ENCODE results near the gene TMEM18.

Gene TMEM18

DNA sequence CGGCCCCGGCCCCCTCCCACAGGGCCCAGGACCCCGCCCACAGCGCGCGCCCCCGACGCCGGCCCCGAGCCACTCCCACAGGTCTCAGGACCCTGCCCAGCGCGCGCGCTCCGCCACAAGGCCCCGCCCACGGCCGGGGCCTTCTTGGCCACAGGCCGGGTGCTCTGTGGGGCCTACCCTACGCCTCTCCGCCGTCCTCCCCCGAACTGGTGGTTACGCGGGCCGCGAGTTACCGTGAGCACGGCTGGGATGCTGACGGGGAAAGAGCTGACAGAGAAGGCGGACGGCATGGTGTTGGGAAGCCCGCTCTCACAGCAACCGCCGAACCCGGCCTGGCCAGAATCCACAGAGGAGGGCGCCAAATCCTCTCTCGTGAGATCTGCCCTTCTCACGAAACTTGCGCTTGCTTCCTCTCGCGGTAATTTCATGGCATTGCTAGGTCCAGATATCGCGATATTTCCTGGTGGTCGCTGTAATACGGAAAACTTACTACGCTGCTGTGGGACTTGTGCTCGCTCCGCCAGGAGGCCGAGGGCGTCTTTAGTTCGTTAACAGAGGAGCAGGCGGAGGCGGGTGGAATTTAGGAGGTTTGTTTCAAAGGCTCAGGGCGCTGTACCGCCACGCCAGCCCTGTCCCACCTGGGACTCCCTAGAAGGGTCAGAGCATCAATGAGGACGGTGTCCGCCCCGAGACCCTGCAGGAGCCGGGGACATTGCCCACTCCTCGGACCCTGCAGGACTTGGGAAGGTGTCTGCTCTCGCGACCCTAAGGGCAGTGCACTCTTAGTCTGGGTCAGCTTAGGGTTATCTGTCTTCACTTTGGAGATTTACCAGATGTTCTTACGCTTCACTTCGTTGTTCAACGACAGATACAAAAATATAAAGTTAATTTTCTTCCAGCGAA is at the start of gene TMEM18 (continued):
- TF ChIP-seq, protein P1, sequence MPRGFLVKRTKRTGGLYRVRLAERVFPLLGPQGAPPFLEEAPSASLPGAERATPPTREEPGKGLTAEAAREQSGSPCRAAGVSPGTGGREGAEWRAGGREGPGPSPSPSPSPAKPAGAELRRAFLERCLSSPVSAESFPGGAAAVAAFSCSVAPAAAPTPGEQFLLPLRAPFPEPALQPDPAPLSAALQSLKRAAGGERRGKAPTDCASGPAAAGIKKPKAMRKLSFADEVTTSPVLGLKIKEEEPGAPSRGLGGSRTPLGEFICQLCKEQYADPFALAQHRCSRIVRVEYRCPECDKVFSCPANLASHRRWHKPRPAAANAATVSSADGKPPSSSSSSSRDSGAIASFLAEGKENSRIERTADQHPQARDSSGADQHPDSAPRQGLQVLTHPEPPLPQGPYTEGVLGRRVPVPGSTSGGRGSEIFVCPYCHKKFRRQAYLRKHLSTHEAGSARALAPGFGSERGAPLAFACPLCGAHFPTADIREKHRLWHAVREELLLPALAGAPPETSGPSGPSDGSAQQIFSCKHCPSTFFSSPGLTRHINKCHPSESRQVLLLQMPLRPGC (tag by site-specific recombination; IDR thresholded peaks at IDR 0.05): peak; percentile 44; the same call in 1 of the 2 replicates
- no peak for TF ChIP-seq GLI4 (tag by site-specific recombination; IDR thresholded peaks at IDR 0.05)
- no peak for TF ChIP-seq ZNF571 (tag by site-specific recombination; IDR thresholded peaks at IDR 0.05)
- TF ChIP-seq OVOL3 (tag by site-specific recombination; IDR thresholded peaks at IDR 0.05): peak; percentile 63; the same call in 1 of the 2 replicates
- no peak for TF ChIP-seq ZNF596 (tag by site-specific recombination; IDR thresholded peaks at IDR 0.05)
- TF ChIP-seq ZNF366 (tag by site-specific recombination; conservative IDR thresholded peaks at IDR 0.05): no peak
- peak; percentile 57; the same call in 1 of the 2 replicates for TF ChIP-seq ZNF843 (tag by site-specific recombination; IDR thresholded peaks at IDR 0.05)
- TF ChIP-seq, protein P2, sequence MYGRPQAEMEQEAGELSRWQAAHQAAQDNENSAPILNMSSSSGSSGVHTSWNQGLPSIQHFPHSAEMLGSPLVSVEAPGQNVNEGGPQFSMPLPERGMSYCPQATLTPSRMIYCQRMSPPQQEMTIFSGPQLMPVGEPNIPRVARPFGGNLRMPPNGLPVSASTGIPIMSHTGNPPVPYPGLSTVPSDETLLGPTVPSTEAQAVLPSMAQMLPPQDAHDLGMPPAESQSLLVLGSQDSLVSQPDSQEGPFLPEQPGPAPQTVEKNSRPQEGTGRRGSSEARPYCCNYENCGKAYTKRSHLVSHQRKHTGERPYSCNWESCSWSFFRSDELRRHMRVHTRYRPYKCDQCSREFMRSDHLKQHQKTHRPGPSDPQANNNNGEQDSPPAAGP (tag by site-specific recombination; IDR thresholded peaks at IDR 0.05): peak; percentile 74
- peak; percentile 84; the same call in 1 of the 2 replicates for TF ChIP-seq ZNF324 (tag by site-specific recombination; IDR thresholded peaks at IDR 0.05)
- TF ChIP-seq ZNF830 (tag by site-specific recombination; IDR thresholded peaks at IDR 0.05; ENCODE audit: low read depth): no peak
- TF ChIP-seq ZNF175 (tag by site-specific recombination; IDR thresholded peaks at IDR 0.05): no peak
- no peak for TF ChIP-seq ZNF404 (tag by site-specific recombination; IDR thresholded peaks at IDR 0.05)
- TF ChIP-seq, protein P3, sequence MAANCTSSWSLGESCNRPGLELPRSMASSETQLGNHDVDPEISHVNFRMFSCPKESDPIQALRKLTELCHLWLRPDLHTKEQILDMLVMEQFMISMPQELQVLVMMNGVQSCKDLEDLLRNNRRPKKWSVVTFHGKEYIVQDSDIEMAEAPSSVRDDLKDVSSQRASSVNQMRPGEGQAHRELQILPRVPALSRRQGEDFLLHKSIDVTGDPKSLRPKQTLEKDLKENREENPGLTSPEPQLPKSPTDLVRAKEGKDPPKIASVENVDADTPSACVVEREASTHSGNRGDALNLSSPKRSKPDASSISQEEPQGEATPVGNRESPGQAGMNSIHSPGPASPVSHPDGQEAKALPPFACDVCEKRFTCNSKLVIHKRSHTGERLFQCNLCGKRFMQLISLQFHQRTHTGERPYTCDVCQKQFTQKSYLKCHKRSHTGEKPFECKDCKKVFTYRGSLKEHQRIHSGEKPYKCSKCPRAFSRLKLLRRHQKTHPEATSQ (tag by site-specific recombination; IDR thresholded peaks at IDR 0.05): peak; percentile 67; the same call in 1 of the 2 replicates
- peak; percentile 89 for TF ChIP-seq KLF16 (tag by site-specific recombination; IDR thresholded peaks at IDR 0.05)
- peak; percentile 82 for TF ChIP-seq SCRT2 (tag by site-specific recombination; IDR thresholded peaks at IDR 0.05)
- no peak; the same call in none of the 2 replicates for TF ChIP-seq SP3 (tag by site-specific recombination; IDR thresholded peaks at IDR 0.05)
- 0 out of 2 replicates have a peak, but pooled peaks have one; percentile 28 for TF ChIP-seq WT1 (tag by site-specific recombination; IDR thresholded peaks at IDR 0.05)
- no peak for TF ChIP-seq ZNF341 (tag by site-specific recombination; IDR thresholded peaks at IDR 0.05; ENCODE audit: low read depth)
- TF ChIP-seq EGR2 (tag by site-specific recombination; IDR thresholded peaks at IDR 0.05; ENCODE audit: low read depth): no peak
- TF ChIP-seq ZNF121 (tag by site-specific recombination; IDR thresholded peaks at IDR 0.05): no peak
- no peak for TF ChIP-seq ZNF302 (tag by site-specific recombination; IDR thresholded peaks at IDR 0.05; ENCODE audit: low read depth)
- no peak for TF ChIP-seq ZNF530 (tag by site-specific recombination; IDR thresholded peaks at IDR 0.05; ENCODE audit: low read depth)
- TF ChIP-seq ZNF114 (tag by site-specific recombination; IDR thresholded peaks at IDR 0.05): no peak
- TF ChIP-seq MYNN (tag by site-specific recombination; IDR thresholded peaks at IDR 0.05; ENCODE audit: borderline replicate concordance): no peak
- TF ChIP-seq ZNF112 (tag by site-specific recombination; IDR thresholded peaks at IDR 0.05): no peak
- TF ChIP-seq ZNF792 (tag by site-specific recombination; IDR thresholded peaks at IDR 0.05): no peak
- TF ChIP-seq ZNF10 (tag by site-specific recombination; IDR thresholded peaks at IDR 0.05): no peak
- TF ChIP-seq ZNF501 (tag by site-specific recombination; IDR thresholded peaks at IDR 0.05): peak; percentile 89
- TF ChIP-seq, protein P4, sequence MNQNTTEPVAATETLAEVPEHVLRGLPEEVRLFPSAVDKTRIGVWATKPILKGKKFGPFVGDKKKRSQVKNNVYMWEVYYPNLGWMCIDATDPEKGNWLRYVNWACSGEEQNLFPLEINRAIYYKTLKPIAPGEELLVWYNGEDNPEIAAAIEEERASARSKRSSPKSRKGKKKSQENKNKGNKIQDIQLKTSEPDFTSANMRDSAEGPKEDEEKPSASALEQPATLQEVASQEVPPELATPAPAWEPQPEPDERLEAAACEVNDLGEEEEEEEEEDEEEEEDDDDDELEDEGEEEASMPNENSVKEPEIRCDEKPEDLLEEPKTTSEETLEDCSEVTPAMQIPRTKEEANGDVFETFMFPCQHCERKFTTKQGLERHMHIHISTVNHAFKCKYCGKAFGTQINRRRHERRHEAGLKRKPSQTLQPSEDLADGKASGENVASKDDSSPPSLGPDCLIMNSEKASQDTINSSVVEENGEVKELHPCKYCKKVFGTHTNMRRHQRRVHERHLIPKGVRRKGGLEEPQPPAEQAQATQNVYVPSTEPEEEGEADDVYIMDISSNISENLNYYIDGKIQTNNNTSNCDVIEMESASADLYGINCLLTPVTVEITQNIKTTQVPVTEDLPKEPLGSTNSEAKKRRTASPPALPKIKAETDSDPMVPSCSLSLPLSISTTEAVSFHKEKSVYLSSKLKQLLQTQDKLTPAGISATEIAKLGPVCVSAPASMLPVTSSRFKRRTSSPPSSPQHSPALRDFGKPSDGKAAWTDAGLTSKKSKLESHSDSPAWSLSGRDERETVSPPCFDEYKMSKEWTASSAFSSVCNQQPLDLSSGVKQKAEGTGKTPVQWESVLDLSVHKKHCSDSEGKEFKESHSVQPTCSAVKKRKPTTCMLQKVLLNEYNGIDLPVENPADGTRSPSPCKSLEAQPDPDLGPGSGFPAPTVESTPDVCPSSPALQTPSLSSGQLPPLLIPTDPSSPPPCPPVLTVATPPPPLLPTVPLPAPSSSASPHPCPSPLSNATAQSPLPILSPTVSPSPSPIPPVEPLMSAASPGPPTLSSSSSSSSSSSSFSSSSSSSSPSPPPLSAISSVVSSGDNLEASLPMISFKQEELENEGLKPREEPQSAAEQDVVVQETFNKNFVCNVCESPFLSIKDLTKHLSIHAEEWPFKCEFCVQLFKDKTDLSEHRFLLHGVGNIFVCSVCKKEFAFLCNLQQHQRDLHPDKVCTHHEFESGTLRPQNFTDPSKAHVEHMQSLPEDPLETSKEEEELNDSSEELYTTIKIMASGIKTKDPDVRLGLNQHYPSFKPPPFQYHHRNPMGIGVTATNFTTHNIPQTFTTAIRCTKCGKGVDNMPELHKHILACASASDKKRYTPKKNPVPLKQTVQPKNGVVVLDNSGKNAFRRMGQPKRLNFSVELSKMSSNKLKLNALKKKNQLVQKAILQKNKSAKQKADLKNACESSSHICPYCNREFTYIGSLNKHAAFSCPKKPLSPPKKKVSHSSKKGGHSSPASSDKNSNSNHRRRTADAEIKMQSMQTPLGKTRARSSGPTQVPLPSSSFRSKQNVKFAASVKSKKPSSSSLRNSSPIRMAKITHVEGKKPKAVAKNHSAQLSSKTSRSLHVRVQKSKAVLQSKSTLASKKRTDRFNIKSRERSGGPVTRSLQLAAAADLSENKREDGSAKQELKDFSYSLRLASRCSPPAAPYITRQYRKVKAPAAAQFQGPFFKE (tag by site-specific recombination; IDR thresholded peaks at IDR 0.05; ENCODE audit: borderline replicate concordance): no peak
- TF ChIP-seq SETDB1 (IDR thresholded peaks at IDR 0.05; ENCODE audit: insufficient read length, low read length): no peak
- no peak for TF ChIP-seq HOXC10 (CRISPR knock-in tag; IDR thresholded peaks at IDR 0.05)
- no peak for TF ChIP-seq ZNF48 (tag by site-specific recombination; IDR thresholded peaks at IDR 0.05)

All from HEK293 (cell line).